H9 (cell line): ENCODE measurements around the gene SKIDA1. TPM values are rescaled to one million over a fixed set of nuclear protein-coding genes. Genes with fewer than 3 reads are reported as not detected.

Experiments
- DNase-seq: peaks from one replicate; pipeline ENCODE4 v3.0.0-alpha.2; 2017
- H2AFZ ChIP-seq: one replicate; pipeline ENCODE4 v1.6.1; 2013; ENCODE audit warnings: mild to moderate bottlenecking, low read length, control low read depth, moderate library complexity
- H2AK5ac ChIP-seq: 2 replicates; pipeline ENCODE4 v1.6.1; 2013; ENCODE audit warnings: low read length, control low read depth, mixed read lengths; ENCODE audit not compliant: insufficient read length
- H2BK120ac ChIP-seq: one replicate; pipeline ENCODE4 v1.6.1; 2013; ENCODE audit warnings: low read depth, mild to moderate bottlenecking, low read length, control low read depth, inconsistent platforms; ENCODE audit not compliant: poor library complexity, severe bottlenecking
- H2BK12ac ChIP-seq: 2 replicates; pipeline ENCODE4 v1.6.1; 2013; ENCODE audit warnings: low read length, control low read depth, mixed read lengths, low read depth; ENCODE audit not compliant: insufficient read length
- H2BK15ac ChIP-seq: 2 replicates; pipeline ENCODE4 v1.6.1; 2013; ENCODE audit warnings: low read depth, low read length, control low read depth
- H2BK20ac ChIP-seq: one replicate; pipeline ENCODE4 v1.6.1; 2013; ENCODE audit warnings: low read depth, mild to moderate bottlenecking, low read length, control low read depth, inconsistent platforms; ENCODE audit not compliant: poor library complexity, severe bottlenecking
- H2BK5ac ChIP-seq: 2 replicates; pipeline ENCODE4 v1.6.1; 2013; ENCODE audit warnings: low read length, control low read depth, mixed read lengths; ENCODE audit not compliant: insufficient read length
- H3K14ac ChIP-seq: 2 replicates; pipeline ENCODE4 v1.6.1; 2013; ENCODE audit warnings: low read length, control low read depth; ENCODE audit not compliant: insufficient read depth
- H3K18ac ChIP-seq: 2 replicates; pipeline ENCODE4 v1.6.1; 2013; ENCODE audit warnings: low read depth, mild to moderate bottlenecking, mixed read lengths, low read length, control low read depth; ENCODE audit not compliant: insufficient read length
- H3K23ac ChIP-seq: 2 replicates; pipeline ENCODE4 v1.6.1; 2013; ENCODE audit warnings: low read length, control low read depth, mixed read lengths, low read depth; ENCODE audit not compliant: insufficient read length
- H3K23me2 ChIP-seq: 2 replicates; pipeline ENCODE4 v1.6.1; 2013; ENCODE audit warnings: low read depth, mild to moderate bottlenecking, mixed read lengths, low read length, control low read depth; ENCODE audit not compliant: insufficient read length, poor library complexity, severe bottlenecking
- H3K27ac ChIP-seq: 2 replicates; pipeline ENCODE4 v1.5.1; 2013; ENCODE audit warnings: low read length, control low read depth, mixed read lengths, low read depth; ENCODE audit not compliant: insufficient read length
- H3K27me3 ChIP-seq: 2 replicates; pipeline ENCODE4 v1.6.1; 2013; ENCODE audit warnings: low read length, control low read depth, inconsistent platforms; ENCODE audit not compliant: insufficient read depth
- H3K4ac ChIP-seq: 2 replicates; pipeline ENCODE4 v1.6.1; 2013; ENCODE audit warnings: low read depth, mild to moderate bottlenecking, control low read depth, inconsistent platforms, low read length, moderate library complexity
- H3K4me1 ChIP-seq: 2 replicates; pipeline ENCODE4 v1.6.1; 2013; ENCODE audit warnings: low read length, control low read depth, inconsistent platforms; ENCODE audit not compliant: insufficient read depth
- H3K4me2 ChIP-seq: 2 replicates; pipeline ENCODE4 v1.6.1; 2013; ENCODE audit warnings: low read length, control low read depth, mixed read lengths; ENCODE audit not compliant: insufficient read length, insufficient read depth
- H3K56ac ChIP-seq: 2 replicates; pipeline ENCODE4 v1.6.1; 2013; ENCODE audit warnings: low read depth, mild to moderate bottlenecking, mixed read lengths, low read length, control low read depth; ENCODE audit not compliant: insufficient read length
- H3K79me1 ChIP-seq: 2 replicates; pipeline ENCODE4 v1.6.1; 2013; ENCODE audit warnings: low read depth, mild to moderate bottlenecking, moderate library complexity, low read length, control low read depth, inconsistent platforms; ENCODE audit not compliant: insufficient read depth, poor library complexity, severe bottlenecking
- H3K79me2 ChIP-seq: 2 replicates; pipeline ENCODE4 v1.6.1; 2013; ENCODE audit warnings: low read length, control low read depth, inconsistent platforms; ENCODE audit not compliant: insufficient read depth
- H3K9ac ChIP-seq: 2 replicates; pipeline ENCODE4 v1.6.1; 2013; ENCODE audit warnings: low read length, control low read depth, mixed read lengths; ENCODE audit not compliant: insufficient read length; ENCODE audit errors: extremely low read depth
- H3K9me3 ChIP-seq: one replicate; pipeline ENCODE4 v1.6.1; 2013; ENCODE audit warnings: low read depth, low read length, inconsistent platforms; ENCODE audit not compliant: control insufficient read depth
- H3T11ph ChIP-seq: one replicate; pipeline ENCODE4 v1.6.1; 2013; ENCODE audit warnings: mild to moderate bottlenecking, low read length, control low read depth, inconsistent platforms
- H4K20me1 ChIP-seq: one replicate; pipeline ENCODE4 v1.6.1; 2013; ENCODE audit not compliant: control insufficient read depth, insufficient read length, insufficient read depth
- H4K5ac ChIP-seq: 2 replicates; pipeline ENCODE4 v1.6.1; 2013; ENCODE audit warnings: low read depth, mild to moderate bottlenecking, mixed read lengths, low read length, control low read depth; ENCODE audit not compliant: insufficient read length
- H4K8ac ChIP-seq: replicated peaks from 2 replicates; pipeline ENCODE4 v1.6.1; 2013; ENCODE audit warnings: low read length, control low read depth, mixed read lengths, low read depth; ENCODE audit not compliant: insufficient read length
- H4K91ac ChIP-seq: 2 replicates; pipeline ENCODE4 v1.6.1; 2013; ENCODE audit warnings: low read depth, mild to moderate bottlenecking, moderate library complexity, mixed read lengths, low read length, control low read depth; ENCODE audit not compliant: insufficient read length
- H3K27ac Mint-ChIP-seq, 3 experiments: 2 replicates in 2 of 3; 3 replicates in 1 of 3; pipeline ENCODE4 v1.8.0; 2020 to 2021; ENCODE audit warnings: mixed read lengths in 3 of 3, mild to moderate bottlenecking in 1 of 3, moderate library complexity in 1 of 3
- H3K27me3 Mint-ChIP-seq: 2 replicates; pipeline ENCODE4 v1.8.0; 2021; ENCODE audit warnings: low read depth, mild to moderate bottlenecking, moderate library complexity, mixed read lengths
- H3K36me3 Mint-ChIP-seq, 3 experiments: 2 replicates in 2 of 3; 3 replicates in 1 of 3; pipeline ENCODE4 v1.8.0; 2020 to 2021; ENCODE audit warnings: low read depth in 3 of 3, mixed read lengths in 3 of 3; ENCODE audit not compliant: insufficient read depth in 1 of 3
- H3K4me1 Mint-ChIP-seq, 2 experiments: 2 replicates each; pipeline ENCODE4 v1.8.0; 2020; ENCODE audit warnings: mixed read lengths in 2 of 2
- H3K4me3 Mint-ChIP-seq, 2 experiments: 2 replicates in 1 of 2; 3 replicates in 1 of 2; pipeline ENCODE4 v1.8.0; 2020 to 2021; ENCODE audit warnings: mild to moderate bottlenecking in 2 of 2, mixed read lengths in 2 of 2, moderate library complexity in 1 of 2
- H3K9me3 Mint-ChIP-seq, 2 experiments: 2 replicates in 1 of 2; 3 replicates in 1 of 2; pipeline ENCODE4 v1.8.0; 2020; ENCODE audit warnings: mild to moderate bottlenecking in 2 of 2, mixed read lengths in 2 of 2, moderate library complexity in 1 of 2
- WGBS: extraction: QIAGEN DNeasy Blood & Tissue Kit; methylation state at CpG from one replicate; pipeline ENCODE4 v1.1.7; 2013; ENCODE audit warnings: missing lambda C conversion rate, low lambda C conversion rate, mixed read lengths; ENCODE audit not compliant: insufficient read length; ENCODE audit errors: extremely low coverage; 5-methylcytosine and 5-hydroxymethylcytosine counted together
- total RNA-seq: library from RNA; stranded (reverse); gene quantifications from 2 replicates; pipeline ENCODE4 v1.2.1, GENCODE V29; 2021
- TF ChIP-seq, protein P1 (sequence below): fragments of 200-600 bp; sonication (generic); conservative IDR thresholded peaks from 3 replicates; pipeline ENCODE4 v1.8.0; 2021; ENCODE audit warnings: antibody characterized with exemption, mild to moderate bottlenecking

SKIDA1 gene
- total RNA-seq, 1 experiment from 2014 or later: 5.9 TPM

DNA sequence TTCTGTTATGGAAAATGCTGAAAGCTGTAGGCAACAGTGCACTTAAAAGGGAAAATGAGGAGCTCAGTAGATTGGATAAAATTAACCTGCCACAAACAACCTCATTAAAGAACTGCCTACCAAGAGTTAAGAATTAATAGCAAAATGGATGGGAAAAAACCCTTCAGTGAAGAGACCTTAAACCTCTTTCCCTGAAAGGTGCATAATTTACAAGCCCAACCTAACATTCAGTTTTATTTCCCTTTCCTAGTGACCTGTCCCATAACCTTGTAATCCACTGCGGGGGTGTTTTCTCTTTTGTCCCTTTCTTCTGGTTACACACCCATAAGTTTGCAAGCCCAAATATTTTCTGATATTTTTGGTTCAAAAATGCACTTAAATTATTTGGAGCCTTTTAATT lies 21.9 kb downstream of the SKIDA1 start:
- H3K4me2 ChIP-seq: no peak overlapping the region
- H4K5ac ChIP-seq: no peak overlapping the region
- H3K23me2 ChIP-seq: peaks cover 24% of the 10 kb centered on the region
- no peaks in the 10 kb centered on the region for H3K79me1 ChIP-seq
- no peaks in the 10 kb centered on the region for H3K79me2 ChIP-seq
- H3K14ac ChIP-seq: no peak overlapping the region
- peaks cover 31% of the 10 kb centered on the region; the same call in 1 of the 2 replicates for H3K27me3 ChIP-seq
- H3K9me3 ChIP-seq: no peaks in the 10 kb centered on the region
- WGBS: no CpG with 5 or more reads among the region's 1 CpG
- Mint-ChIP-seq H3K27me3 (peaks cover 61% of the 10 kb centered on the region), H3K27ac (no peak overlapping the region), H3K36me3 (no peaks in the 10 kb centered on the region; a peak in 1 of 7 replicates), H3K4me3 (no peak overlapping the region), H3K4me1 (peaks cover 83 to 91% of the 10 kb centered on the region in 2 experiments), H3K9me3 (no peaks in the 10 kb centered on the region; a peak in 2 of 5 replicates)
- no peak overlapping the region for H3T11ph ChIP-seq
- no peak overlapping the region for H2AFZ ChIP-seq
- TF ChIP-seq, protein P1, sequence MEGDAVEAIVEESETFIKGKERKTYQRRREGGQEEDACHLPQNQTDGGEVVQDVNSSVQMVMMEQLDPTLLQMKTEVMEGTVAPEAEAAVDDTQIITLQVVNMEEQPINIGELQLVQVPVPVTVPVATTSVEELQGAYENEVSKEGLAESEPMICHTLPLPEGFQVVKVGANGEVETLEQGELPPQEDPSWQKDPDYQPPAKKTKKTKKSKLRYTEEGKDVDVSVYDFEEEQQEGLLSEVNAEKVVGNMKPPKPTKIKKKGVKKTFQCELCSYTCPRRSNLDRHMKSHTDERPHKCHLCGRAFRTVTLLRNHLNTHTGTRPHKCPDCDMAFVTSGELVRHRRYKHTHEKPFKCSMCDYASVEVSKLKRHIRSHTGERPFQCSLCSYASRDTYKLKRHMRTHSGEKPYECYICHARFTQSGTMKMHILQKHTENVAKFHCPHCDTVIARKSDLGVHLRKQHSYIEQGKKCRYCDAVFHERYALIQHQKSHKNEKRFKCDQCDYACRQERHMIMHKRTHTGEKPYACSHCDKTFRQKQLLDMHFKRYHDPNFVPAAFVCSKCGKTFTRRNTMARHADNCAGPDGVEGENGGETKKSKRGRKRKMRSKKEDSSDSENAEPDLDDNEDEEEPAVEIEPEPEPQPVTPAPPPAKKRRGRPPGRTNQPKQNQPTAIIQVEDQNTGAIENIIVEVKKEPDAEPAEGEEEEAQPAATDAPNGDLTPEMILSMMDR: no peak
- H2BK15ac ChIP-seq: no peak overlapping the region
- H4K20me1 ChIP-seq: no peaks in the 10 kb centered on the region
- H4K8ac ChIP-seq: no peak overlapping the region
- no peak overlapping the region for H3K27ac ChIP-seq
- H3K18ac ChIP-seq: no peak overlapping the region
- H2BK120ac ChIP-seq: no peak overlapping the region
- H3K9ac ChIP-seq: no peak overlapping the region
- no peak overlapping the region for H3K23ac ChIP-seq
- H4K91ac ChIP-seq: no peak overlapping the region
- H3K4me1 ChIP-seq: peaks cover 24% of the 10 kb centered on the region; the same call in 1 of the 2 replicates
- H3K56ac ChIP-seq: no peak overlapping the region
- no peak overlapping the region for H2AK5ac ChIP-seq
- DNase-seq: no peak
- H2BK12ac ChIP-seq: no peak overlapping the region
- no peak overlapping the region for H2BK5ac ChIP-seq
- no peak overlapping the region for H3K4ac ChIP-seq
- H2BK20ac ChIP-seq: no peak overlapping the region
